AG04450 (cell line): ENCODE measurements around the gene IPO11. TPM values are rescaled to one million over a fixed set of nuclear protein-coding genes. Genes with fewer than 3 reads are reported as not detected.

Experiments used
- CTCF ChIA-PET: fragments of 300-600, 350-600 bp; formaldehyde crosslinking; extraction: SDS; loops from one replicate; lab custom pipeline; 2022; ENCODE audit warnings: antibody characterized with exemption, inconsistent platforms; lab: Charles Lee
- POLR2A ChIA-PET: fragments of 350-600 bp; formaldehyde crosslinking; extraction: SDS; loops from one replicate; lab custom pipeline; 2021; ENCODE audit warnings: antibody characterized with exemption, inconsistent platforms; lab: Yijun Ruan, JAX
- DNase-seq: peaks from one replicate; pipeline ENCODE4 v3.0.0-alpha.2; 2011; ENCODE audit warnings: low read depth, low spot score
- H3K27ac ChIP-seq: one replicate; pipeline ENCODE4 v1.5.1; 2012; ENCODE audit warnings: low read depth, low read length, control low read depth
- H3K27me3 ChIP-seq: one replicate; pipeline ENCODE4 v1.6.0; 2012; ENCODE audit warnings: low read length; ENCODE audit not compliant: control insufficient read depth, insufficient read depth
- H3K4me3 ChIP-seq: 2 replicates; pipeline ENCODE4 v1.5.1; 2011; ENCODE audit warnings: mild to moderate bottlenecking, low read depth, low read length, control low read depth
- H3K9me3 ChIP-seq: 2 replicates; pipeline ENCODE4 v1.5.1; 2012; ENCODE audit warnings: low read length; ENCODE audit not compliant: control insufficient read depth, insufficient read depth
- CTCF ChIP-seq: IDR thresholded peaks from 2 replicates; pipeline ENCODE4 v1.5.1; 2011; ENCODE audit warnings: low read depth, low read length, control low read depth, inconsistent platforms
- polyA plus RNA-seq: library from polyadenylated mRNA; depleted of rRNA; stranded (reverse); fragments of >200 nt; gene quantifications from 2 replicates; pipeline ENCODE4 v1.2.3, GENCODE V29; 2011

Gene IPO11
- polyA plus RNA-seq, 1 experiment, result 24.0 TPM

- H3K9me3 ChIP-seq, result no peaks in the 10 kb centered on the region
- CTCF ChIA-PET, result interaction anchor here (0.8 to 1.0 kb wide), 3 partner anchors 12 to 18 kb away, joined by 3 read pairs; no protein-coding TSS in a partner anchor
- H3K27ac ChIP-seq, result no peak overlapping the region
- no peak for DNase-seq
- no peak overlapping the region for H3K4me3 ChIP-seq
- POLR2A ChIA-PET, result no interaction called here
- H3K27me3 ChIP-seq, result no peaks in the 10 kb centered on the region
- TF ChIP-seq CTCF, result no peak
Observed at GRCh38 chr5:62477801-62478200, 65.2 kb downstream of the IPO11 start.

GRCh38 chr5:62483556-62483955 lies 71.0 kb downstream of the IPO11 start:
- H3K27ac ChIP-seq, result no peak overlapping the region
- H3K27me3 ChIP-seq, result no peaks in the 10 kb centered on the region
- ChIA-PET POLR2A (no interaction called here), CTCF (interaction anchor here (2.0 kb wide), 1 partner anchor 23 kb away, joined by 10 read pairs; no protein-coding TSS in a partner anchor)
- H3K4me3 ChIP-seq, result no peak overlapping the region
- no peaks in the 10 kb centered on the region for H3K9me3 ChIP-seq
- no peak for TF ChIP-seq CTCF
- no peak for DNase-seq

- Histone ChIP-seq H3K27me3 (no peaks in the 10 kb centered on the region), H3K4me3 (no peak overlapping the region), H3K9me3 (no peaks in the 10 kb centered on the region), H3K27ac (no peak overlapping the region)
- ChIA-PET CTCF (interaction anchor here (0.8 kb wide), 1 partner anchor 43 kb away, joined by 3 read pairs; no protein-coding TSS in a partner anchor), POLR2A (no interaction called here)
- TF ChIP-seq CTCF, result no peak
- no peak for DNase-seq
Observed at GRCh38 chr5:62486672-62487071, 74.1 kb downstream of the IPO11 start.

- CTCF ChIA-PET, result no interaction called here
- DNase-seq, result no peak
- POLR2A ChIA-PET, result no interaction called here
- no peaks in the 10 kb centered on the region for H3K27me3 ChIP-seq
- no peak overlapping the region for H3K4me3 ChIP-seq
- no peak overlapping the region for H3K27ac ChIP-seq
- no peaks in the 10 kb centered on the region for H3K9me3 ChIP-seq
- no peak for TF ChIP-seq CTCF
Observed at GRCh38 chr5:62488531-62488930, 76.0 kb downstream of the IPO11 start.

GRCh38 chr5:62489471-62489870 lies 76.9 kb downstream of the IPO11 start:
- POLR2A ChIA-PET, result no interaction called here
- Histone ChIP-seq H3K27me3 (no peaks in the 10 kb centered on the region), H3K9me3 (no peaks in the 10 kb centered on the region), H3K27ac (no peak overlapping the region), H3K4me3 (no peak overlapping the region)
- CTCF ChIA-PET, result no interaction called here
- no peak for TF ChIP-seq CTCF
- no peak for DNase-seq
